HFFc6 (cell line): ENCODE results near the gene PCDH12. TPM values are rescaled to one million over a fixed set of nuclear protein-coding genes. Genes with fewer than 3 reads are reported as not detected.

Experiments used
- DNase-seq: peaks from one replicate; pipeline ENCODE4 v3.0.0-alpha.2; 2018
- H3K27ac Mint-ChIP-seq: 2 replicates; pipeline ENCODE4 v1.8.0; 2020; ENCODE audit warnings: mild to moderate bottlenecking, mixed read lengths
- H3K27me3 Mint-ChIP-seq: 2 replicates; pipeline ENCODE4 v1.8.0; 2021; ENCODE audit warnings: mild to moderate bottlenecking, moderate library complexity, mixed read lengths; ENCODE audit not compliant: insufficient read depth
- H3K36me3 Mint-ChIP-seq: 2 replicates; pipeline ENCODE4 v1.8.0; 2021; ENCODE audit warnings: low read depth, mixed read lengths
- H3K4me1 Mint-ChIP-seq: 2 replicates; pipeline ENCODE4 v1.8.0; 2020; ENCODE audit warnings: low read depth, mixed read lengths
- H3K4me3 Mint-ChIP-seq: 2 replicates; pipeline ENCODE4 v1.8.0; 2020; ENCODE audit warnings: mild to moderate bottlenecking, moderate library complexity, mixed read lengths
- H3K9me3 Mint-ChIP-seq: 2 replicates; pipeline ENCODE4 v1.8.0; 2020; ENCODE audit warnings: mild to moderate bottlenecking, mixed read lengths
- CTCF ChIP-seq: fragments of 200-600 bp; sonication (generic); IDR thresholded peaks from 2 replicates; pipeline ENCODE4 v1.5.0; 2021; ENCODE audit warnings: antibody characterized with exemption, mild to moderate bottlenecking
- total RNA-seq, 6 experiments: library from RNA; stranded (reverse); fragmentation: NEBNext Ultra II Directional; extraction: Animal tissue kit (Norgen Biotek cat#: 25700); gene quantifications; 2 replicates in 1 of 6; 3 replicates in 5 of 6; pipeline ENCODE4 v1.2.3, GENCODE V29; 2021

The PCDH12 gene
- total RNA-seq, 6 experiments from 2014 or later, result 0.02 to 0.71 (median 0.08) TPM; not detected in 2

- peaks cover 28% of the 10 kb centered on the region for H3K27me3 Mint-ChIP-seq
- TF ChIP-seq CTCF, result peak; percentile 55
- peak overlapping the region; percentile 68 for H3K4me3 Mint-ChIP-seq
- H3K27ac Mint-ChIP-seq, result no peak overlapping the region
- peaks cover 24% of the 10 kb centered on the region for H3K4me1 Mint-ChIP-seq
- no peaks in the 10 kb centered on the region for H3K9me3 Mint-ChIP-seq
- no peaks in the 10 kb centered on the region for H3K36me3 Mint-ChIP-seq
- no peak for DNase-seq
These were observed 43.7 kb downstream of the PCDH12 start for GRCh38 chr5:141914199-141914743.

- TF ChIP-seq CTCF, result no peak
- Mint-ChIP-seq H3K9me3 (no peaks in the 10 kb centered on the region), H3K36me3 (no peaks in the 10 kb centered on the region), H3K4me3 (peak overlapping the region; percentile 68), H3K27me3 (peaks cover 28% of the 10 kb centered on the region), H3K27ac (no peak overlapping the region; the same call in 1 of the 2 replicates), H3K4me1 (peaks cover 30% of the 10 kb centered on the region)
- no peak for DNase-seq
These were observed 44.3 kb downstream of the PCDH12 start for GRCh38 chr5:141913560-141914198.

GRCh38 chr5:141910271-141910673, 47.7 kb downstream of the PCDH12 start:
- H3K4me3 Mint-ChIP-seq, result no peak overlapping the region
- peak; percentile 89 for DNase-seq
- peaks cover 36% of the 10 kb centered on the region for H3K4me1 Mint-ChIP-seq
- H3K27ac Mint-ChIP-seq, result peak overlapping the region; percentile 55; the same call in 1 of the 2 replicates
- H3K27me3 Mint-ChIP-seq, result peaks cover 17% of the 10 kb centered on the region
- no peak for TF ChIP-seq CTCF
- H3K9me3 Mint-ChIP-seq, result no peaks in the 10 kb centered on the region
- peaks cover 4% of the 10 kb centered on the region; the same call in 1 of the 2 replicates for H3K36me3 Mint-ChIP-seq

GRCh38 chr5:141909212-141909611, 48.8 kb downstream of the PCDH12 start:
- no peak for DNase-seq
- peaks cover 4% of the 10 kb centered on the region; the same call in 1 of the 2 replicates for H3K36me3 Mint-ChIP-seq
- H3K9me3 Mint-ChIP-seq, result no peaks in the 10 kb centered on the region
- no peak overlapping the region for H3K27ac Mint-ChIP-seq
- no peak for TF ChIP-seq CTCF
- no peak overlapping the region for H3K4me3 Mint-ChIP-seq
- peaks cover 36% of the 10 kb centered on the region for H3K4me1 Mint-ChIP-seq
- H3K27me3 Mint-ChIP-seq, result peaks cover 17% of the 10 kb centered on the region

GRCh38 chr5:141908796-141909195, 49.2 kb downstream of the PCDH12 start:
- no peak for TF ChIP-seq CTCF
- Mint-ChIP-seq H3K4me3 (no peak overlapping the region), H3K4me1 (peaks cover 34% of the 10 kb centered on the region), H3K36me3 (peaks cover 4% of the 10 kb centered on the region; the same call in 1 of the 2 replicates), H3K27me3 (peaks cover 18% of the 10 kb centered on the region), H3K9me3 (no peaks in the 10 kb centered on the region), H3K27ac (no peak overlapping the region)
- DNase-seq, result peak; percentile 58
